HCT116 (cell line): ENCODE results near the gene GPC5. TPM values are rescaled to one million over a fixed set of nuclear protein-coding genes. Genes with fewer than 3 reads are reported as not detected.

Source experiments
- ATAC-seq: fragments of 200-7000 bp; cut with Tn5 transposase; 2 replicates; pipeline ENCODE4 v1.9.1; 2020; ENCODE audit warnings: mild to moderate bottlenecking, moderate library complexity
- BruUV-seq: library from RNA; stranded (reverse); fragments of 400-500 nt; replicated peaks from 2 replicates; lab custom pipeline; 2021; lab: Mats Ljungman, UMichigan
- CTCF ChIA-PET: fragments of 300-600 bp; sonication (Branson Sonifier 250); formaldehyde crosslinking; loops from one replicate; lab custom pipeline; 2021; ENCODE audit warnings: antibody characterized with exemption; lab: Charles Lee
- POLR2A ChIA-PET: fragments of 300-600, 350-600 bp; sonication (Branson Sonifier 250); formaldehyde crosslinking; loops from one replicate; lab custom pipeline; 2021; ENCODE audit warnings: antibody characterized with exemption; lab: Charles Lee
- RAD21 ChIA-PET, 2 experiments: fragments of 300-600 bp; sonication (Branson Sonifier 250); formaldehyde crosslinking; loops; one replicate each; lab custom pipeline; 2023; ENCODE audit warnings: low total read pairs in 2 of 2; ENCODE audit not compliant: uncharacterized antibody in 2 of 2, unreplicated experiment in 2 of 2, low non-redundant PET in 1 of 2; lab: Charles Lee
- DNase-seq: peaks from one replicate; pipeline ENCODE4 v3.0.0-alpha.2; 2010; ENCODE audit warnings: low read depth, low spot score
- H2AFZ ChIP-seq: fragments of 200-600 bp; shearing (Covaris generic), sonication (generic); 2 replicates; pipeline ENCODE4 v1.6.1; 2017; ENCODE audit warnings: low read depth, mixed run types, mixed read lengths, antibody characterized with exemption, low read length; ENCODE audit not compliant: poor library complexity, severe bottlenecking
- H3K27ac ChIP-seq: 2 replicates; pipeline ENCODE4 v1.5.1; 2012; ENCODE audit warnings: low read depth, low read length
- H3K27me3 ChIP-seq: fragments of 200-600 bp; sonication (generic); 2 replicates; pipeline ENCODE4 v1.6.1; 2016; ENCODE audit warnings: mixed run types, low read length, mixed read lengths; ENCODE audit not compliant: insufficient read depth
- H3K36me3 ChIP-seq, 2 experiments: fragments of 200-500 bp in 1 of 2; fragments of 200-600 bp in 1 of 2; sonication (Bioruptor generic) in 1 of 2; sonication (generic) in 1 of 2; 2 replicates each; pipeline versions ENCODE4 v1.5.1 to v1.6.1; 2014 to 2016; ENCODE audit warnings: low read length in 2 of 2, inconsistent platforms in 1 of 2, mixed read lengths in 1 of 2, mixed run types in 1 of 2; ENCODE audit not compliant: insufficient read depth in 2 of 2, control insufficient read depth in 1 of 2
- H3K4me1 ChIP-seq, 2 experiments: fragments of 200-600 bp in 1 of 2; sonication (generic) in 1 of 2; 2 replicates each; pipeline versions ENCODE4 v1.5.1 to v1.6.1; 2012 to 2017; ENCODE audit warnings: low read length in 2 of 2, inconsistent platforms in 1 of 2, mild to moderate bottlenecking in 1 of 2, mixed read lengths in 1 of 2, mixed run types in 1 of 2, moderate library complexity in 1 of 2; ENCODE audit not compliant: insufficient read depth in 2 of 2, control insufficient read depth in 1 of 2
- H3K4me2 ChIP-seq: fragments of 200-600 bp; sonication (generic); 2 replicates; pipeline ENCODE4 v1.6.1; 2017; ENCODE audit warnings: mixed run types, low read length, mixed read lengths
- H3K4me3 ChIP-seq, 2 experiments: fragments of 200-600 bp in 1 of 2; sonication (generic) in 1 of 2; replicated peaks in 1 of 2; 2 replicates each; pipeline ENCODE4 v1.5.1; 2011 to 2016; ENCODE audit warnings: low read length in 2 of 2, control low read depth in 1 of 2, low read depth in 1 of 2, mild to moderate bottlenecking in 1 of 2, mixed read lengths in 1 of 2, mixed run types in 1 of 2
- H3K79me2 ChIP-seq: fragments of 200-600 bp; sonication (generic); 2 replicates; pipeline ENCODE4 v1.6.1; 2017; ENCODE audit warnings: mild to moderate bottlenecking, mixed run types, low read length, moderate library complexity, mixed read lengths; ENCODE audit not compliant: insufficient read depth
- H3K9ac ChIP-seq: fragments of 200-600 bp; sonication (generic); 2 replicates; pipeline ENCODE4 v1.6.1; 2016; ENCODE audit warnings: low read length, mixed read lengths
- H3K9me2 ChIP-seq: fragments of 200-600 bp; sonication (generic), shearing (Covaris generic); 2 replicates; pipeline ENCODE4 v1.6.1; 2017; ENCODE audit warnings: mixed run types, mild to moderate bottlenecking, moderate library complexity; ENCODE audit not compliant: insufficient read depth
- H3K9me3 ChIP-seq, 2 experiments: fragments of 200-500 bp in 1 of 2; fragments of 200-600 bp in 1 of 2; sonication (Bioruptor generic) in 1 of 2; sonication (generic) in 1 of 2; 2 replicates each; pipeline ENCODE4 v1.6.1; 2014 to 2017; ENCODE audit warnings: low read length in 2 of 2, mixed read lengths in 2 of 2, inconsistent platforms in 1 of 2, low read depth in 1 of 2, mild to moderate bottlenecking in 1 of 2, mixed run types in 1 of 2, moderate library complexity in 1 of 2; ENCODE audit not compliant: control insufficient read depth in 1 of 2, insufficient read depth in 1 of 2
- H4K20me1 ChIP-seq: fragments of 200-600 bp; sonication (generic), shearing (Covaris generic); 2 replicates; pipeline ENCODE4 v1.6.1; 2017; ENCODE audit warnings: mixed run types, mild to moderate bottlenecking, moderate library complexity; ENCODE audit not compliant: insufficient read depth
- ATF3 ChIP-seq: IDR thresholded peaks from 2 replicates; pipeline ENCODE4 v1.6.1; 2012
- CEBPB ChIP-seq: IDR thresholded peaks from 2 replicates; pipeline ENCODE4 v1.6.1; 2012; ENCODE audit warnings: low read depth
- EGR1 ChIP-seq: IDR thresholded peaks from 2 replicates; pipeline ENCODE4 v1.6.1; 2012; ENCODE audit warnings: low read depth
- EZH2 ChIP-seq: fragments of 200-600 bp; sonication (generic); IDR thresholded peaks from 2 replicates; pipeline ENCODE4 v1.6.1; 2017; ENCODE audit warnings: antibody characterized with exemption, mixed run types
- EZH2phosphoT487 ChIP-seq: fragments of 200-600 bp; IDR thresholded peaks from 2 replicates; pipeline ENCODE4 v1.6.1; 2018; ENCODE audit warnings: antibody characterized with exemption, borderline replicate concordance
- JUND ChIP-seq: IDR thresholded peaks from 2 replicates; pipeline ENCODE4 v1.6.1; 2012
- MAX ChIP-seq: IDR thresholded peaks from 2 replicates; pipeline ENCODE4 v1.6.1; 2012
- POLR2A ChIP-seq: IDR thresholded peaks from 2 replicates; pipeline ENCODE4 v1.7.0; 2011; ENCODE audit warnings: borderline replicate concordance; ENCODE audit not compliant: insufficient read depth, insufficient read length; ENCODE audit errors: extremely low read depth
- POLR2AphosphoS5 ChIP-seq: IDR thresholded peaks from 2 replicates; pipeline ENCODE4 v1.6.1; 2011; ENCODE audit warnings: mild to moderate bottlenecking, low read depth, low read length, moderate library complexity
- SIN3A ChIP-seq: IDR thresholded peaks from 2 replicates; pipeline ENCODE4 v1.6.1; 2012; ENCODE audit warnings: low read depth
- SP1 ChIP-seq: IDR thresholded peaks from 2 replicates; pipeline ENCODE4 v1.6.1; 2012; ENCODE audit warnings: low read depth
- TCF7L2 ChIP-seq: IDR thresholded peaks from 2 replicates; pipeline ENCODE4 v1.7.0; 2011; ENCODE audit warnings: borderline replicate concordance, inconsistent platforms; ENCODE audit not compliant: insufficient read depth, insufficient read length; ENCODE audit errors: extremely low read depth
- ZBTB33 ChIP-seq: IDR thresholded peaks from 2 replicates; pipeline ENCODE4 v1.6.1; 2011; ENCODE audit warnings: mild to moderate bottlenecking, low read length, moderate library complexity; ENCODE audit not compliant: insufficient replicate concordance; ENCODE audit errors: extremely low read depth
- ZFX ChIP-seq: fragments of 450-650 bp; IDR thresholded peaks from 2 replicates; pipeline ENCODE4 v1.6.1; 2017
- ZNF274 ChIP-seq: fragments of 200-500 bp; sonication (Bioruptor generic); IDR thresholded peaks from 2 replicates; pipeline ENCODE4 v1.6.1; 2014; ENCODE audit warnings: mild to moderate bottlenecking, low read depth, low read length, inconsistent platforms
- intact Hi-C: fragments of 100-400 bp; cut with micrococcal nuclease; formaldehyde crosslinking; loops from 2 replicates; pipeline ENCODE4 v1.10.0; 2022
- total RNA-seq: library from RNA; stranded (reverse); gene quantifications from one replicate; pipeline ENCODE4 v1.2.1, GENCODE V29; 2021; ENCODE audit not compliant: unreplicated experiment

GPC5 gene
- total RNA-seq, 1 experiment from 2014 or later = not detected

- H3K79me2 ChIP-seq = no peaks in the 10 kb centered on the region
- intact Hi-C loops = no loop called here
- ATAC-seq (no peak), DNase-seq (no peak)
- no peaks in the 10 kb centered on the region for H3K27me3 ChIP-seq
- TF ChIP-seq CEBPB = no peak
- TF ChIP-seq POLR2A = no peak
- TF ChIP-seq ZFX = no peak
- TF ChIP-seq POLR2AphosphoS5 = no peak
- TF ChIP-seq SIN3A = no peak
- TF ChIP-seq TCF7L2 = no peak
- no peak for TF ChIP-seq ZNF274
- TF ChIP-seq ATF3 = no peak
- no peak for TF ChIP-seq EGR1
- no peak for TF ChIP-seq EZH2phosphoT487
- no peak for TF ChIP-seq EZH2
- TF ChIP-seq JUND = no peak
- no peak for TF ChIP-seq SP1
- RAD21 ChIA-PET = no interaction called here
- H2AFZ ChIP-seq = no peak overlapping the region
- H4K20me1 ChIP-seq = no peaks in the 10 kb centered on the region
- BruUV-seq = no TSS peak
- no peaks in the 10 kb centered on the region for H3K9me2 ChIP-seq
- H3K4me1 ChIP-seq = no peaks in the 10 kb centered on the region
- peaks cover 0 to 14% of the 10 kb centered on the region in 2 experiments; a peak in 2 of 4 replicates for H3K9me3 ChIP-seq
- CTCF ChIA-PET = no interaction called here
- no peaks in the 10 kb centered on the region for H3K36me3 ChIP-seq
- no peak overlapping the region for H3K9ac ChIP-seq
- POLR2A ChIA-PET = no interaction called here
- H3K27ac ChIP-seq = no peak overlapping the region
- H3K4me2 ChIP-seq = no peak overlapping the region
- no peak overlapping the region for H3K4me3 ChIP-seq
Observed at GRCh38 chr13:91580749-91581148, 182.3 kb downstream of the GPC5 start.

GRCh38 chr13:91586609-91587008 lies 188.2 kb downstream of the GPC5 start:
- ChIA-PET CTCF (no interaction called here), POLR2A (no interaction called here), RAD21 (no interaction called here)
- no peaks in the 10 kb centered on the region for H4K20me1 ChIP-seq
- H3K4me1 ChIP-seq = no peaks in the 10 kb centered on the region
- no peak overlapping the region for H2AFZ ChIP-seq
- intact Hi-C loops = no loop called here
- ATAC-seq (no peak), DNase-seq (no peak)
- no peak overlapping the region for H3K9ac ChIP-seq
- H3K27ac ChIP-seq = no peak overlapping the region
- H3K79me2 ChIP-seq = no peaks in the 10 kb centered on the region
- TF ChIP-seq ZBTB33 (no peak), MAX (no peak), SP1 (no peak)
- BruUV-seq = no TSS peak
- peaks cover 0 to 8% of the 10 kb centered on the region in 2 experiments; a peak in 2 of 4 replicates for H3K9me3 ChIP-seq
- no peak overlapping the region for H3K4me2 ChIP-seq
- no peaks in the 10 kb centered on the region for H3K36me3 ChIP-seq
- H3K27me3 ChIP-seq = no peaks in the 10 kb centered on the region
- H3K4me3 ChIP-seq = no peak overlapping the region
- no peaks in the 10 kb centered on the region for H3K9me2 ChIP-seq
